H1 (cell line): Measurements from ENCODE around the gene GLB1L2. TPM values are rescaled to one million over a fixed set of nuclear protein-coding genes. Genes with fewer than 3 reads are reported as not detected.
A peak's percentile ranks its signal among the peaks of the same experiment; 100 is the strongest.

Experiments
- CTCF ChIA-PET: fragments of 300-600 bp; sonication (Branson Sonifier 250); formaldehyde crosslinking; loops from one replicate; lab custom pipeline; 2021; ENCODE audit not compliant: partially characterized antibody; lab: Charles Lee
- POLR2A ChIA-PET: fragments of 300-600 bp; sonication (Branson Sonifier 250); formaldehyde crosslinking; loops from one replicate; lab custom pipeline; 2021; ENCODE audit warnings: inconsistent platforms; ENCODE audit not compliant: partially characterized antibody; lab: Charles Lee
- DNase-seq, 2 experiments: peaks; one replicate each; pipeline versions ENCODE4 v3.0.0 to v3.0.0-alpha.2; 2010 to 2022; ENCODE audit warnings: low spot score in 2 of 2, low read depth in 1 of 2, mixed read lengths in 1 of 2
- FAIRE-seq: peaks from 2 replicates; lab custom pipeline; 2011; peaks lifted over from hg19 to GRCh38; lab: Jason Lieb, UNC
- H2AFZ ChIP-seq: 2 replicates; pipeline ENCODE4 v1.8.1; 2012; ENCODE audit warnings: low read length, inconsistent platforms
- H2AK5ac ChIP-seq: 2 replicates; pipeline ENCODE4 v1.6.1; 2013; ENCODE audit warnings: low read depth, low read length
- H2BK120ac ChIP-seq: replicated peaks from 2 replicates; pipeline ENCODE3; 2013; ENCODE audit warnings: low read depth, low read length, inconsistent platforms
- H2BK12ac ChIP-seq: 2 replicates; pipeline ENCODE4 v1.6.1; 2013; ENCODE audit warnings: low read depth, low read length
- H2BK15ac ChIP-seq: 2 replicates; pipeline ENCODE4 v1.6.1; 2013; ENCODE audit warnings: low read length
- H2BK20ac ChIP-seq: 2 replicates; pipeline ENCODE4 v1.6.1; 2013; ENCODE audit warnings: low read length
- H2BK5ac ChIP-seq: 2 replicates; pipeline ENCODE4 v1.6.1; 2013; ENCODE audit warnings: low read depth, low read length
- H3K14ac ChIP-seq: 2 replicates; pipeline ENCODE4 v1.6.1; 2013; ENCODE audit warnings: inconsistent platforms; ENCODE audit not compliant: insufficient read length
- H3K18ac ChIP-seq: 2 replicates; pipeline ENCODE4 v1.6.1; 2013; ENCODE audit warnings: low read length; ENCODE audit errors: extremely low read depth
- H3K23ac ChIP-seq: 2 replicates; pipeline ENCODE4 v1.6.1; 2013; ENCODE audit warnings: inconsistent platforms; ENCODE audit not compliant: insufficient read length
- H3K23me2 ChIP-seq: 2 replicates; pipeline ENCODE4 v1.6.1; 2013; ENCODE audit warnings: low read depth, low read length
- H3K27ac ChIP-seq: 2 replicates; pipeline ENCODE4 v1.6.1; 2011; ENCODE audit warnings: low read depth, low read length, inconsistent platforms
- H3K27me3 ChIP-seq, 4 experiments: replicated peaks in 1 of 4; 1 replicate in 1 of 4; 2 replicates in 3 of 4; pipeline versions ENCODE4 v1.6.1 to v1.8.1; 2011 to 2013; ENCODE audit warnings: low read length in 3 of 4, mild to moderate bottlenecking in 3 of 4, inconsistent platforms in 2 of 4, mixed read lengths in 2 of 4, moderate library complexity in 1 of 4; ENCODE audit not compliant: control insufficient read depth in 3 of 4, insufficient read depth in 3 of 4; ENCODE audit errors: extremely low read depth in 1 of 4
- H3K36me3 ChIP-seq, 4 experiments: 2 replicates each; pipeline versions ENCODE4 v1.6.1 to v1.8.1; 2011 to 2013; ENCODE audit warnings: mild to moderate bottlenecking in 4 of 4, low read length in 3 of 4, moderate library complexity in 2 of 4, control low read depth in 1 of 4, inconsistent platforms in 1 of 4; ENCODE audit not compliant: insufficient read depth in 4 of 4, control insufficient read depth in 2 of 4
- H3K4ac ChIP-seq: replicated peaks from 2 replicates; pipeline ENCODE3; 2013; ENCODE audit warnings: low read length, low read depth, mixed read lengths, inconsistent platforms; ENCODE audit not compliant: insufficient read length
- H3K4me1 ChIP-seq, 4 experiments: replicated peaks in 1 of 4; 1 replicate in 1 of 4; 2 replicates in 3 of 4; pipeline versions ENCODE4 v1.6.1 to v1.8.1; 2011 to 2013; ENCODE audit warnings: low read length in 3 of 4, inconsistent platforms in 2 of 4, mixed read lengths in 1 of 4; ENCODE audit not compliant: insufficient read depth in 4 of 4, control insufficient read depth in 3 of 4
- H3K4me2 ChIP-seq, 2 experiments: 2 replicates each; pipeline versions ENCODE4 v1.6.1 to v1.8.1; 2011 to 2013; ENCODE audit warnings: low read depth in 2 of 2, low read length in 2 of 2, control low read depth in 1 of 2, inconsistent platforms in 1 of 2, mild to moderate bottlenecking in 1 of 2; ENCODE audit not compliant: insufficient read depth in 1 of 2
- H3K4me3 ChIP-seq, 4 experiments: fragments of 200-600, 300-600 bp in 1 of 4; sonication (generic), shearing (Covaris generic), sonication (Bioruptor Twin) in 1 of 4; 2 replicates each; pipeline versions ENCODE4 v1.5.1 to v1.8.1; 2011 to 2016; ENCODE audit warnings: low read length in 4 of 4, low read depth in 3 of 4, control low read depth in 2 of 4, inconsistent platforms in 2 of 4, mild to moderate bottlenecking in 2 of 4, mixed read lengths in 1 of 4, moderate library complexity in 1 of 4; ENCODE audit not compliant: insufficient read depth in 2 of 4; ENCODE audit errors: extremely low read depth in 1 of 4
- H3K56ac ChIP-seq: replicated peaks from 2 replicates; pipeline ENCODE3; 2013; ENCODE audit warnings: low read depth, mild to moderate bottlenecking, mixed read lengths, low read length, inconsistent platforms; ENCODE audit not compliant: insufficient read length
- H3K79me1 ChIP-seq: 2 replicates; pipeline ENCODE4 v1.6.1; 2013; ENCODE audit warnings: low read depth, low read length, control low read depth
- H3K79me2 ChIP-seq, 2 experiments: 2 replicates each; pipeline versions ENCODE4 v1.6.1 to v1.8.1; 2012 to 2013; ENCODE audit warnings: low read length in 2 of 2, mild to moderate bottlenecking in 2 of 2, inconsistent platforms in 1 of 2; ENCODE audit not compliant: insufficient read depth in 2 of 2, control insufficient read depth in 1 of 2
- H3K9ac ChIP-seq, 4 experiments: replicated peaks in 1 of 4; 1 replicate in 1 of 4; 2 replicates in 3 of 4; pipeline versions ENCODE4 v1.6.1 to v1.8.1; 2011 to 2013; ENCODE audit warnings: low read depth in 3 of 4, low read length in 3 of 4, control low read depth in 2 of 4, mild to moderate bottlenecking in 2 of 4, moderate library complexity in 2 of 4, inconsistent platforms in 1 of 4; ENCODE audit errors: extremely low read depth in 1 of 4
- H3K9me3 ChIP-seq, 2 experiments: 2 replicates each; pipeline versions ENCODE4 v1.6.1 to v1.8.1; 2012 to 2013; ENCODE audit warnings: mild to moderate bottlenecking in 2 of 2, moderate library complexity in 2 of 2, control low read depth in 1 of 2, inconsistent platforms in 1 of 2, low read depth in 1 of 2, low read length in 1 of 2, mixed read lengths in 1 of 2; ENCODE audit not compliant: insufficient read depth in 2 of 2
- H4K20me1 ChIP-seq, 2 experiments: replicated peaks in 1 of 2; 2 replicates each; pipeline versions ENCODE3 to v1.8.1; 2011 to 2013; ENCODE audit warnings: inconsistent platforms in 2 of 2, low read length in 2 of 2, mild to moderate bottlenecking in 1 of 2; ENCODE audit not compliant: insufficient read depth in 2 of 2, control insufficient read depth in 1 of 2
- H4K5ac ChIP-seq: 2 replicates; pipeline ENCODE4 v1.6.1; 2013; ENCODE audit warnings: low read length, low read depth, mixed read lengths, inconsistent platforms; ENCODE audit not compliant: insufficient read length
- H4K8ac ChIP-seq: 2 replicates; pipeline ENCODE4 v1.8.0; 2013; ENCODE audit warnings: mild to moderate bottlenecking, moderate library complexity, low read length, inconsistent platforms; ENCODE audit not compliant: insufficient read depth; ENCODE audit errors: extremely low read depth
- H4K91ac ChIP-seq: replicated peaks from 2 replicates; pipeline ENCODE3; 2013; ENCODE audit warnings: low read length, mixed read lengths, inconsistent platforms; ENCODE audit not compliant: insufficient read length
- BACH1 ChIP-seq: IDR thresholded peaks from 2 replicates; pipeline ENCODE4 v1.6.1; 2012; ENCODE audit warnings: low read length, improper control_type of control experiment
- BCL11A ChIP-seq, 2 experiments: IDR thresholded peaks; one replicate each; pipeline ENCODE4 v1.6.1; 2011; ENCODE audit warnings: low read depth in 2 of 2, low read length in 2 of 2, mild to moderate bottlenecking in 2 of 2
- BRCA1 ChIP-seq: IDR thresholded peaks from 2 replicates; pipeline ENCODE4 v1.6.1; 2012; ENCODE audit warnings: low read depth, low read length, improper control_type of control experiment
- CEBPB ChIP-seq: IDR thresholded peaks from 2 replicates; pipeline ENCODE4 v1.6.1; 2012; ENCODE audit warnings: low read depth, low read length
- HDAC2 ChIP-seq, 2 experiments: fragments of 300-600 bp in 1 of 2; sonication (generic) in 1 of 2; IDR thresholded peaks; 2 replicates each; pipeline ENCODE4 v1.6.1; 2011 to 2012; ENCODE audit warnings: low read depth in 2 of 2, low read length in 2 of 2, mild to moderate bottlenecking in 2 of 2, moderate library complexity in 2 of 2, borderline replicate concordance in 1 of 2, inconsistent platforms in 1 of 2
- JUN ChIP-seq: IDR thresholded peaks from 2 replicates; pipeline ENCODE4 v1.6.1; 2011; ENCODE audit warnings: low read depth, mild to moderate bottlenecking, improper control_type of control experiment, low read length
- NANOG ChIP-seq: IDR thresholded peaks from 2 replicates; pipeline ENCODE4 v1.6.1; 2011; ENCODE audit warnings: low read length, low read depth, mild to moderate bottlenecking, inconsistent platforms; ENCODE audit not compliant: insufficient read depth, poor library complexity, severe bottlenecking
- POLR2AphosphoS5 ChIP-seq: IDR thresholded peaks from 2 replicates; pipeline ENCODE4 v1.6.1; 2011; ENCODE audit warnings: low read depth, low read length
- RXRA ChIP-seq: IDR thresholded peaks from 2 replicates; pipeline ENCODE4 v1.6.1; 2011; ENCODE audit warnings: low read depth, mild to moderate bottlenecking, low read length, moderate library complexity; ENCODE audit not compliant: insufficient read depth
- SIX5 ChIP-seq: IDR thresholded peaks from 2 replicates; pipeline ENCODE4 v1.6.1; 2011; ENCODE audit warnings: mild to moderate bottlenecking, low read depth, low read length
- SRF ChIP-seq: IDR thresholded peaks from 2 replicates; pipeline ENCODE4 v1.6.1; 2011; ENCODE audit warnings: mild to moderate bottlenecking, low read depth, low read length, moderate library complexity
- TAF7 ChIP-seq: optimal IDR thresholded peaks from 2 replicates; pipeline ENCODE3; 2011; ENCODE audit warnings: low read depth, mild to moderate bottlenecking, inconsistent platforms, low read length, moderate library complexity, borderline replicate concordance
- WGBS, 2 experiments: shearing (Covaris generic) in 1 of 2; methylation state at CpG; one replicate each; pipeline versions ENCODE4 v1.1.6 to v1.1.7; 2013 to 2015; ENCODE audit warnings: low lambda C conversion rate in 2 of 2, mixed read lengths in 2 of 2, inconsistent platforms in 1 of 2, low coverage in 1 of 2, missing lambda C conversion rate in 1 of 2; ENCODE audit not compliant: insufficient replicate concordance in 2 of 2, insufficient coverage in 1 of 2, insufficient read length in 1 of 2; ENCODE audit errors: extremely low coverage in 1 of 2, missing lambda C conversion rate in 1 of 2; 5-methylcytosine and 5-hydroxymethylcytosine counted together
- polyA plus RNA-seq, 7 experiments: library from polyadenylated mRNA; depleted of rRNA in 3 of 7; stranded (reverse) in 5 of 7; unstranded in 2 of 7; fragments of >200 nt in 5 of 7; fragments of 200-250 nt in 2 of 7; gene quantifications; 1 replicate in 5 of 7; 2 replicates in 1 of 7; 4 replicates in 1 of 7; pipeline versions ENCODE4 v1.2.1 to v1.2.3, GENCODE V29; 2011 to 2013; ENCODE audit warnings: missing spikeins in 2 of 7, mixed read lengths in 2 of 7
- total RNA-seq: library from RNA; stranded (reverse); fragmentation: NEBNext Ultra II Directional; extraction: Animal tissue kit (Norgen Biotek cat#: 25700); gene quantifications from 2 replicates; pipeline ENCODE4 v1.2.1, GENCODE V29; 2021

GLB1L2 gene
- total and polyA plus RNA-seq, 2 of the 8 experiments (the other 6 are each of a cell fraction or from before 2014, with no cell fraction given) = 4.4 to 7.9 TPM

DNA sequence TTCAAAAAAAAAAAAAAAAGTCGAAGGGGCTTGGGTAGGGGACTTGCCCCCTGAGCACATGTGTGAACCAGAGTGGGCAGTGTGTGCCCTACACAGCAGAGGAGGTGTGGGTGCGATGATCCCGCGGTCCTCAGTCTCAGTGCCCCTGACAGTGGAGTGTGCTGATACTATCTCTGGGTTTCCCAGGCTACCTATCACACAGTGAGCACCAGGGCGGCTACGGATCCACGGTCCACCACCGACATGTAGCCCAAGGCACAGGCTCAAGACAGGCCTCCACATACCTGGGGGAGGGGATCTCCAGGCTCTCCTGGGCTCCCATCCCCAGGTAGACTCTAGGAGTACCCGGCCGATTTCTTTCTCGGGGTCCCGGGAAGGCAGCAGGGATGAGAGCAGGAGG is 71.1 kb downstream of the GLB1L2 start:
- H2AFZ ChIP-seq = no peak overlapping the region
- DNase-seq = no peak
- no peak overlapping the region for H3K14ac ChIP-seq
- no peak overlapping the region for H2BK120ac ChIP-seq
- FAIRE-seq = no peak
- no peak overlapping the region for H4K5ac ChIP-seq
- H2BK15ac ChIP-seq = no peak overlapping the region
- H3K18ac ChIP-seq = no peak overlapping the region; the same call in 1 of the 2 replicates
- H3K36me3 ChIP-seq = peaks cover 0 to 4% (median 0%) of the 10 kb centered on the region in 4 experiments; a peak in 1 of 8 replicates
- peaks cover 0 to 11% (median 5%) of the 10 kb centered on the region in 4 experiments; a peak in 3 of 7 replicates for H3K4me1 ChIP-seq
- H4K8ac ChIP-seq = no peak overlapping the region
- H2BK12ac ChIP-seq = no peak overlapping the region
- no peak overlapping the region for H3K4ac ChIP-seq
- ChIA-PET POLR2A (no interaction called here), CTCF (interaction anchor here (0.9 kb wide), 1 partner anchor 26 kb away, joined by 3 read pairs; no protein-coding TSS in a partner anchor)
- no peaks in the 10 kb centered on the region for H3K9me3 ChIP-seq
- H4K20me1 ChIP-seq = peaks cover 8 to 33% of the 10 kb centered on the region in 2 experiments
- peaks cover 16% of the 10 kb centered on the region for H3K79me1 ChIP-seq
- H3K27me3 ChIP-seq = no peaks in the 10 kb centered on the region
- H2AK5ac ChIP-seq = peak overlapping the region; percentile 53; the same call in 1 of the 2 replicates
- H3K9ac ChIP-seq = no peak overlapping the region
- no peak overlapping the region for H3K27ac ChIP-seq
- H4K91ac ChIP-seq = no peak overlapping the region
- TF ChIP-seq SIX5 (no peak), CEBPB (no peak), JUN (no peak), NANOG (no peak), BCL11A (IDR thresholded peaks at IDR 0.05; ENCODE audit: low read depth in 2 of 2, low read length in 2 of 2) (no peak), RXRA (no peak), BRCA1 (no peak), BACH1 (no peak), HDAC2 (IDR thresholded peaks at IDR 0.05; ENCODE audit: borderline replicate concordance in 1 of 2, low read depth in 2 of 2, low read length in 2 of 2) (no peak), TAF7 (no peak), SRF (no peak), POLR2AphosphoS5 (no peak)
- WGBS, 2 experiments = 90% methylated on average over 12 of the region's 12 CpGs; no CpG with 5 or more reads in 1 of the 2 experiments
- H3K4me3 ChIP-seq = no peak overlapping the region
- no peak overlapping the region for H2BK5ac ChIP-seq
- H3K23ac ChIP-seq = no peak overlapping the region
- H2BK20ac ChIP-seq = no peak overlapping the region
- H3K79me2 ChIP-seq = peaks cover 0 to 62% of the 10 kb centered on the region in 2 experiments; a peak in 1 of 4 replicates
- H3K23me2 ChIP-seq = no peaks in the 10 kb centered on the region
- no peak overlapping the region for H3K56ac ChIP-seq
- no peak overlapping the region for H3K4me2 ChIP-seq
